Posterior cingulate gyrus (tissue), 11 donors: ENCODE results near the gene STK38L.

ENCODE experiments used
- DNase-seq, 10 donors: peaks; one replicate each; pipeline versions ENCODE4 v3.0.0 to v3.0.0-alpha.2; 2020 to 2021; ENCODE audit warnings: mixed read lengths in 3 of 10
- intact Hi-C: fragments of 100-400 bp; cut with DNase I; formaldehyde crosslinking; loops from one replicate; pipeline ENCODE4 v1.15.1; 2023

STK38L gene

GRCh38 chr12:27338473-27338872 lies 94.4 kb downstream of the STK38L start:
- intact Hi-C loops: no loop called here
- DNase-seq: no peak

- intact Hi-C loops: no loop called here
- no peak for DNase-seq
Observed at GRCh38 chr12:27340971-27341370, 96.9 kb downstream of the STK38L start.

- no peak for DNase-seq
- intact Hi-C loops: no loop called here
Observed at GRCh38 chr12:27342536-27342935, 98.5 kb downstream of the STK38L start.

GRCh38 chr12:27343255-27344000 lies 99.3 kb downstream of the STK38L start:
- no peak for DNase-seq
- intact Hi-C loops: no loop called here

- DNase-seq: no peak
- intact Hi-C loops: no loop called here
Observed at GRCh38 chr12:27344246-27344645, 100.2 kb downstream of the STK38L start.

- no peak for DNase-seq
- intact Hi-C loops: no loop called here
Observed at GRCh38 chr12:27344760-27345159, 100.7 kb downstream of the STK38L start.

- intact Hi-C loops: no loop called here
- DNase-seq: no peak
Observed at GRCh38 chr12:27345376-27345775, 101.3 kb downstream of the STK38L start.

GRCh38 chr12:27347779-27348178 lies 103.7 kb downstream of the STK38L start:
- no peak for DNase-seq
- intact Hi-C loops: no loop called here

GRCh38 chr12:27351476-27351875 lies 107.4 kb downstream of the STK38L start:
- DNase-seq: no peak
- intact Hi-C loops: no loop called here

GRCh38 chr12:27355486-27355885 lies 111.4 kb downstream of the STK38L start:
- intact Hi-C loops: no loop called here
- no peak for DNase-seq

GRCh38 chr12:27355979-27356378 lies 111.9 kb downstream of the STK38L start:
- DNase-seq: no peak
- intact Hi-C loops: no loop called here

- DNase-seq: no peak
- intact Hi-C loops: no loop called here
Observed at GRCh38 chr12:27359578-27360340, 115.7 kb downstream of the STK38L start.

GRCh38 chr12:27361372-27361771 lies 117.3 kb downstream of the STK38L start:
- intact Hi-C loops: no loop called here

GRCh38 chr12:27366621-27367020 lies 122.5 kb downstream of the STK38L start:
- DNase-seq: no peak
- intact Hi-C loops: no loop called here

More at GRCh38 chr12:27361372-27361771, 117.3 kb downstream of the STK38L start:
- no peak for DNase-seq

- DNase-seq: no peak
- intact Hi-C loops: no loop called here
Observed at GRCh38 chr12:27367078-27367477, 123.0 kb downstream of the STK38L start.
